GM19240 (cell line): Measurements from ENCODE around the gene NSUN5.
A peak's percentile ranks its signal among the peaks of the same experiment; 100 is the strongest.
"Not testable (repeated sequence)": the region's sequence is repeated elsewhere in the genome, so short reads cannot be mapped to it uniquely, and the experiment has no call there.

ENCODE experiments used
- DNase-seq: peaks from one replicate; pipeline ENCODE4 v3.0.0; 2011; ENCODE audit warnings: low spot score; ENCODE audit not compliant: insufficient read length

NSUN5 gene

DNA sequence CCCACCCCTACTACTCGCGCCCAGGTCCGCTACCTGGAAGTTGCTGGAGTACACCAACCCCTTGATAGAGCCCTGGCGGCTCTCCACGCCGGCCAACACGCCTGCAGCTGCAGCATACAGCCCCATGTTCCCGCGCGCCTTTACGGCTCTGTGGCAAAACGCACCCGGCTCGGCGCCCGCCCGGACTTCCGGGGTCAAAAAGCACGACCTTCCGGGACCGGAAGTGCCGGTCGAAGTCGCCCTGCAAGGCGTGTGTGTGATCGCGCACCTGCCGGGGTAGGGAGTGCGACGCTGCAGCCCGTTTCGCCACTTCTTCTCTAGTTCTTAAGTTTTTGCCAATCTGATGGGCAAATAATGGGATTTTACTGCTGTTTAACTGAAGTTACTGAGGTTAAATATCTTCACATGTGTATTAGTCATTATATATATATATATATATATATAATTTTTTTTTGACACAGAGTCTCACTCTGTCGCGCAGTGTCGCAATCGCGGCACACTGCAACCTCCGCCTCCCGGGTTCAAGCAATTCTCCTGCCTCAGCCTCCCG, at the start of gene NSUN5:
Gene NSUN5, minus strand, starts transcription at position 162 of the 550 bp plus-strand sequence. Its CDS starts 36 bp downstream, at position 126.
- peak; percentile 97 for DNase-seq

DNA sequence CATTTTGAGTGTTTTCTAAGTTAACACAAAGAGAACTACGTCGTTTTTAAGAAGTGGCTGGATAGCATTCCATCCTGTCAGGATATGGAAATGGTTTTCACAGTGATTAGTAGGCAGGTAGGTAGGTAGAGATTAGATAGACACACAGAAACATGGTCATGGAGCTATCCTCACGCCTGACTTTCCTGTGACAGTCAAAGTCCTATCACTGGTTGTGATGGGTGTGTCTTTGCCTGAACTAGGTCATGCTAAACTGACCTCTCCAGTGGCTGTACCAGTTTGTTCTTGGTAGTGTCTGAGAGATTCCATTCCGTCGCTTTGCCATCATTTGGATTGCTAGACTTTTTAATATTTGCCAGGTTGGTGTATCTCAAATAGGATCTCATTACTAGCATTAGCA, 47.5 kb upstream of the NSUN5 start:
- DNase-seq, result no peak

DNA sequence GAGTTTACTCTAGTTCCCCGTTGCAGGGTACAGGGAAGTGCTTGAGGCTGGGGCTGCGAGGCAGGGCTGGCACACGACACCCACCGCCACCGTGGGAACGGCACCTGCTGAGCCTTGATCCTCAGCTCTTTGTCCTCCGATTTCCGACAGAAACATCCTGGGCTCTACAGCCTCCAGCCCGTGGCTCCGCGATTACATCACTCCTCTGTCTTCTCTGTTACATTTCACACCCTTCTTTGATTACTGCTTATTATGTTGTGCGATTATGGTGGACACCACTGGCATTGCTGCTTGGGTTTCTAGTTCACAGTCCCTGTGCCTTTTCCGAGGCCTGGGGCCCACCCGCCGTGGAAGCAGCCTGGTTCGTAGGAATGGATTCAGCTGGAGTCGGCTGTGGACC, 46.2 kb upstream of the NSUN5 start:
- DNase-seq, result no peak

DNA sequence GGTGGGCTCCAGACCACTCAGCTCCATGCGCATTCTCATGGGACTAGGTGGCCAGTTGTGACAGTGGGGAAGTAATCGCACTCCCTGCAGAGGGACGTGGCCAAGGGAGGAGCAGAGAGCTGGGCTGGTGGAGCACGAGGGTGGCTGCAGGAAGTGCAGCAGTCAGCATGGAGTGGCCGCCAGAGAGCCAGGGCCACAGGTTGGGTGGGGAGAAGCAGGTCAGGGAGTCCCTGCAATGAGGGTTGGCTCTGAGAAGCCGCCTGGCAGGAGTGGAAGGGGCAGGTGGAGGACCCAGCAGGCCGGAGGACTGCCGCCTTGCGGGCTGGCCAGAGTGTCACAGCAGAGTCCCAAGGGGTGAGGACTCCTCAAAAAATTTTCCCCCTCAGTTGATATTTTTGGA, 45.6 kb upstream of the NSUN5 start:
- DNase-seq, result no peak

DNA sequence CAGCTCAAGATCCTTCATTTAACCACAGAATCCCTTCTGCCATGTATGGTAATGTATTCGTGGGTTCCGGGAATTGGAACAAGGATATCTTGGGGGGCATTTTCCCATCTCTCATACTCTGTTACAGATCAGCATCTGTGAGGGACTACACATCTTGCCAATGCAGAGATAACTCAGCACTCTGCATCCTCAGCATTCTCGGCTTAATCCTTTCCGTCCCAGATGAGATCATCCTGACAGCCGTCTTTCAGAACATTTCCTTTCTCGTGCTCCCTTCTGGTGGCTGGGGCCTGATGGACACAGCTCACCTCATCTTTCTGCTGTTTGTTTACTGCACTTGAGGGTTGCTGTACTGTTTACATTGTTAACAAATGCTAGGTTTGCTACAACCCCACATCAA, 44.6 kb upstream of the NSUN5 start:
- DNase-seq, result no peak

DNA sequence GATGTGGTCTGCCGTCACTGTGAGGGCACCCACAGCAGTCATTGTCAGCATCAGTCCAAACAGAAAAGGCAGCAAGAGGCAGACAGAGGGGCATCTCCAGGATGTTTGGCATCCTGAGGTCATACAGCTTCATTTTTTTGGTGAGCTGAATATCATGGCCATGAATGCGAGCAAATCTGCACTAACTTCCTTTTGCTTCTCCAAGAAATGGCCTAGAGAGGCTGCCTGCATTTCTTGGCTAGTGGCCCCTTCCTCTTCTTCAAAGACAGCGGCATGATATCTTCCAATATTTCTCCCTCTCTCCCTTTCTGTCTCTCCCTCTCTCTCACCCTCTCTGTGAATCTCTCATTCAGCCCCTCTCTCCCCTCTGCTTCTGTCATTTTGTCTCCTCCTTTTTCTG, 44.2 kb upstream of the NSUN5 start:
- no peak for DNase-seq

DNA sequence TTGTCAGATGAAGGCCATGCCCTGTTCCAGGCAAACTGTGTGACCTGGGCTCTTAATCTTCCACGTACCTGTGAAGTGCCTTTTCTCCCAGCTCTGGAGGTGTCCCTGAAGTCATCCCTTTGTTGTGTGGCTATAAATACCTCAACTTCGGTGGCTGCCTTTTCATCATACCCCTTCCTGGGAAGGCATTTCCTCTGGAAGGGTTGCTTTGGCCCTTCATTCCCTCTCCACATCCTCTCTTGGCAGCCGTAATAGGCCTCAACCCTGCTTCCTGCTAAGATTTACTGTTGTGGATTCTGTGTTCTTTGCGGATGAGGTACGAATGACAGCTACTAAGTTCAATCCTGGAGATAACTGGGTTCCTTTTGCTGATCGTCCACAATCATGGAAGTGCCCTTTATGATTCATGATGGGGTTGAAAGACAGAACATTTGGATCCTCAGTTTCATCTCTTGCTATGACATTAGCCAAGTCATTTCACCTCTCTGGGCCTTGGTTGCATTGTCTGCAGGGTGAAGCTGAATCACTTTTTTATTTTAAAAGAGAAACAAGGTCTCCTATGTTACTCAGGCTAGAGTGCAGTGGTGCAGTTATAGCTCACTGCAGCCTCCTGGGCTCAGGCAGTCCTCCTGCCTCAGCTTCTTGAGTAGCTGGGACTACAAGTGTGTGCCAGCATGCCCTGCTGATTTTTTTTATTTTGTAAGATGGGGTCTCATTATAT, 43.0 kb upstream of the NSUN5 start:
- DNase-seq, result no peak

DNA sequence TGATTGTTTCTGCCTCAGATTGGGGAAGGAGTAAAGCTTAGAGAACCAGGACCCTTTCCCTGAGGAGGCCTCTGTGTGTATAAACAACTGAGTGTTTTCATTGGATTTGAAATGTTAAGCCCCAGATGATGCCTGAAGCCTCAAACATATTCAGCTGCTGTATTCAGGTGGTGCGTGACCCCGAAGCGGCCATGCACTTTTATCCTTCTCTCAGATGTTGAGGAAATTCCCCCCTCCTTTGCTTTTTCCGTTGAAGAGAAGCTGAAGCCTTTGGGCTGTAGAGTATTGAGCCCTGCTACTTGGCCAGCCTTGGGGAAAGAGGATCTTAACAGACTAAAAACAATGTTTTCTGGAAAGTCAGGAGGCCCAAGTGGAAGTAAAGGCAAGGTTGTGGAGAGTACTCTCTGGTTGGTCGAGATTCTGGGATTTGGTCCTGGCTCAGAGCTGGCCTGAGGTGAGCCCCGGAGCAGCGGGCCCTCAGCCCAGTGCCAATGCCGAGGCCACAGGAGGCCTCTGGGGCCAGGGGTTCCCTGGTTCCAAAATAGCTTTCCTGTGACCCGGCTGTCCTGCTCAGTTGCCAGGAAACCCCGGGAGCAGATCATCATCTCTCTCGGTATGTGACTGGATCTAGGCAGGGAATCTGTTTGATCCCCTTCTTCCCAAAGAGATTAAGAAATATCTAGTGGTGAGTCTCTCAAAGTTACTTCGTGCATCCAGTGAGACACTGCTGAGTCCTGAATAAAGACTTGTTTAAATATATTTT, 41.9 kb upstream of the NSUN5 start:
- no peak for DNase-seq

DNA sequence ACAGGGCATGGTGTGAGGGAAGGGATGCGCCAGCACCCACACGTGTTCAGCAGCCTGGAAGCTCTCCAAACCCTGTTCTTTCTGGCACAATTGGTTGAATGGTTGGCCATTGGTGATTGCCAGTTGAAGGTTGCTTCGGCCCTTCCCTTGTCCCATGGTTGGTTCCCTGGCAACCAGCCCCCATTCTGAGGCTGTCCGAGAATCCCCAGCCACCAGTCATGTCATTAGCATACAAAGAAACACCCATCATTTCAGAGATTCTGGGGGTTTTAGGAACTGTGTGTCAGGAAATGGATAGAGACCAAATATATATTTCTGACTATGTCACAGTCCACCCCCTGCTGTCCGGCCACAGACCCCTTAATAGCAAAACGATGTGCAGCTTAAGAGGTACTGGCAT, 41.1 kb upstream of the NSUN5 start:
- no peak for DNase-seq

DNA sequence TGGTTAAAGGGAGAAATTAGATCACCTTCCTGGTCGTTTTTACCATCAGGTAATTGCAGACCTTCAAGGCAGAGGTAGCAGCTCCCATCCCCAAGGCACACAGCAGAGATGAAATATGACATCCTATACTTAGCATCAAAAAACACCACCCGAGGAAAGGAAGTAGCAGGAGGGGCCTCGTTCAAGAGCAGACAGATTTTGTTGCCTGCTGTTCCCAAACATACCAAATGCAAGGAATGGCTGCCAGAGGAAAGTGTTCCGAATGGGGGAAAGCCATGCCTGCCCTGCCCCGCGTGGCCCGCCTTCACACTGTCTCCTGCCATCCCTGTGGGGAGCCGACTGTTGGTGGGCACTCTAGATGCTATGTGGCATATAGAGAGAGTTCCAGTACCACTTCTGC, 37.3 kb upstream of the NSUN5 start:
- DNase-seq, result no peak

DNA sequence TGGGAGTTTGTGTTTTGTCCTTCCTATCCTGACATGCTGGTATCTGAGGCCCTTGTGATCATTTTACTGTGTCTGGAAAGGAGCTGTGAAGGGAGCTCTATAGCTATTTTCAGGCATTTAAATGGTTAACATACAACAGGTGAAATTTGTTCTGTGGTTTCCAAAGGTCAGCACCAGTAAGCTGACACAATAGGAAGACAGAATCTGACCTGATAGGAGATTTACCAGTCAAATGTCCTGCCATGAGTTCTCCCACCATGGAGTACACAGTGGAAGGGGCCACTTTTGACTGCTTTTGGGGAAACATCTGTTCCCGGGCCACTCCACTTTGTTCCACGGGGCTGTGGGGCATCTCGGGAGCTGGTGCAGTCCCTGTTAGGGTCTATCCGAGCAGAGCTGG, 36.9 kb upstream of the NSUN5 start:
- no peak for DNase-seq

DNA sequence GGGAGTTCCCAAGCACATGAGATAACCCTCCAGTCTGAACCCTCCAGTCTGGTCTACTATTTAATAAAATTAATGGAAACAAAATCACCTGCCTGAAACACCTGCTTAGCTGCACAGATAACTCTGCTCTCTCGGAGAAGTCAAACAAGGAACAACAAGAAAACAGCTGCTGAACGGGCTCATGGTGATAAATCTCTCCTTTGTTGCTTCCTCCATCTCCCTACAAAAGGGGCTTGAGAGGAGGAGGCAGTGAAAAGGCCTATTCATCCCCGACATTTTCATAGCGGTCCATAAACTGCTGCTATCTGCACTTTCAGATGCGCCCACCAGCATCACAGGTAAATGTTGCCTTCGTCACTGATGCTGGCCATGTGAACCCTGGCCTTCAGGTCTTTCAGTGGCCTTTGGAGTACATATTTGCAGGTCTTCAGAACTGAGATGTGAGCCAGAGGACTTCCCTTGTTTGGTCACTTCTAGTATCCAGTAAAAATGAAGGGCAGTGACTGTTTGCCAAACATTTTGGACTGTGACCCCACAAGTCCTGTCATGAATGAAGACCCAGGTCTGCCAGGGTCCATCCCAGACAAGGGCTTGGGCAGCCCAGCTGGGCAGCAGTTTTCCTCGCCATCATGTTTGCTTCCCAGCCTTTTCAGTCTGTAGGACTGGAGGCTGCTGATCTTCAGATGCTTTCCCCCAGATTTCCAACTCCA, 35.2 kb upstream of the NSUN5 start:
- no peak for DNase-seq

DNA sequence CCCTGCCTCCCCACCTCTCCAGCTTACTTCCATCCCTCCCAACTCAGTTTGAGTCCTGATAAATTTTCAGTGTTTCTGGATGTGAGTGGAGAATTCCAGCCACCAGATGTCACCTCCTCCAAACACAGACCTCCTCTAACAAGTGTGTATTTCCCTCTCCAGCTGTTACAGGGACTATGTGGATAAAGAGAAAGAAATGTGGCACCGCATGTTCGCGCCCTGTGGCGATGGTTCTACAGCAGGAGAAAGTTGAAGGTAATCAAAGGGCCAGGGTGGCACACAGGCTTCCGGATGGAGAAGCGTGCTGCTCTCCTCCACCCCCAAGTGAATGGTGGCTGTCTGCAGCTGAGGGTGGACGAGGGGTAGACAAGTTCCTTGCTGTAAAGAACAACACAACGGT, 34.0 kb upstream of the NSUN5 start:
- no peak for DNase-seq

DNA sequence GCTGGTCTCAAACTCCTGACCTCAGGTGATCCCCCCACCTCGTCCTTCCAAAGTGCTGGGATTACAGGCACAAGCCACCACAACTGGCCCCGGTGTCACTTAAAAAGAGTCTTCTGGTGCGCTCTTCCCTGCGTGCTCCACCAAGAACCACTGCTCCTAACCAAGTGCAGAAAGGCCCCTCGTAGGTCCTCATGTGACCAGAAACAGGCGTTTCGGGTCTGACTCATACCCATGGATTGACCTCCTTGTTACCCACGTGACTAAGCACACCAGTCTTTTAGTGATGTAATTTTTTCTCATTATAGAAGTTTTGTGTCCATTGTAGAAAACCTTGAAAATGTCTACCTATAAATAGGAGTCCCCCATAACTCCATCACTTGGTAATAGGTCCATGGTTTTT, 33.3 kb upstream of the NSUN5 start:
- DNase-seq, result no peak

DNA sequence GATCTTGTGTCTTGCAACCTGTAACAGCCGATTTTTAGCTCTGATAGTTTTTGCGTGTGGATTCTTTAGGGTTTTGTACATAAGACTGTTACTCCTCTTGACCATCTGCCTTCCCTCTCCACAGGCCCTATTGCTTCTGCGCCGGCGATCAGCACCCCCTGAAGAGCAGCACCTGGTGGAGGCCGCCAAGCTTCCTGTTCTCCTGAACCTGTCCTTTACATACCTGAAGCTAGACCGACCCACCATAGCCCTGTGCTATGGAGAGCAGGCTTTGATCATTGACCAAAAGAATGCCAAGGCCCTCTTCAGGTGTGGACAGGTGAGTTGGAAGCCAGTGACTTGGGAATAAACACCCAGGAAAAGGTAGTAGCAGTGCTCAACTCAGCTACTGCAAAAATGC, 31.9 kb upstream of the NSUN5 start:
- no peak for DNase-seq

DNA sequence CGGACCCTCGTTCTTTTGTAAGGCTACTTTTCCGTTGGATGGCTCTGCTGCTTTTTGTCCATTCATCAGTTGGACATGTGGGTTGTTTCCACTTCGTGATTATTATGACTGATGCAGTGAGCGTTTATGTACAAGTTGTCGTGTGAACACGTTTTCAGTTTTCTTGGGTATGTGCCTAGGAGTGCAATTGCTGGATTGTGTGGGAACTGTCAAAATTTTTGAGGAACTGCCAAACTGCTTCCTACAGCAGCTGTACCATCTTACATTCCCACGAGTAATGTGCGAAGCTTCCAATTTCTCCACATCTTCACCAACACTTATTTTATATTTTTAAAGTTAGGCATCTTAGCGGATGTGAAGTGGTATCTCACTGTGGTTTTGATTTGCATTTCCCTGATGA, 29.7 kb upstream of the NSUN5 start:
- DNase-seq, result no peak

DNA sequence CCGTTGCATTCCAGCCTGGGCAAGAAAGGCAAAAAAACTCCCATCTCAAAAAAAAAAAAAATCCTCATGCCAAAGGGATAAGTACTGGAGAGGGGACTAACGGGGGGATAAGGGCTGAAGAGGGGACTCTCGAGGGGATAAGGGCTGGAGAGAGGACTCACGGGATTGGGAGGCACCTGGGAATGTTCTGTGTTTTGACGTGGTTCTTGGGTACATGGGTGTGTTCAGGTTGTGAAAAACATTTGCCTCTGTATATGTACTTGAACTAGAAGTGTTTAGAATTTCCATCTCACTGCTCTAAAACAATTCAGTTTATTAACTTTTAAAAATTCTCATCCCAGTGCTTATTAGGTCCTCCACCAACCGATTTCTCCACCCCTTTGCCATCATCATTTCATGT, 23.8 kb upstream of the NSUN5 start:
- DNase-seq, result no peak

DNA sequence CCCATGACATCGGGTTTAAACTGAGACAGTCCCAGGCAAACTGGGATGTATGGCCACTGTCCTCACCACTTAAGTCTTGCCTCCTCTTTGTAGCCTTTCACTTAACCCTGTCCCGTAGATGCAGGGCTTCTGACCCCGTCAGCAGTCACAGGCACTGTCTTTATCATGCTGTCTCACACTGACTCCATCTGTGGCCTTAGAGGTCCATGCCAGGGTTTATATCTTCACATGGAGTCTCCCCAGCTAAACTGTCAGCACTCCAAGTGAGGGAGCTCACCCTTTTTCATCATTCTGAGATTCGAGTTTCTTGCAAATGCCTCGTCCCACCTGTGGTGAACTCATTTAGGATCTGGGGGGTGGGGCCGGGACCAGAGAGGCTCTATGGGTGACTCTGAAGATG, 22.1 kb upstream of the NSUN5 start:
- no peak for DNase-seq

DNA sequence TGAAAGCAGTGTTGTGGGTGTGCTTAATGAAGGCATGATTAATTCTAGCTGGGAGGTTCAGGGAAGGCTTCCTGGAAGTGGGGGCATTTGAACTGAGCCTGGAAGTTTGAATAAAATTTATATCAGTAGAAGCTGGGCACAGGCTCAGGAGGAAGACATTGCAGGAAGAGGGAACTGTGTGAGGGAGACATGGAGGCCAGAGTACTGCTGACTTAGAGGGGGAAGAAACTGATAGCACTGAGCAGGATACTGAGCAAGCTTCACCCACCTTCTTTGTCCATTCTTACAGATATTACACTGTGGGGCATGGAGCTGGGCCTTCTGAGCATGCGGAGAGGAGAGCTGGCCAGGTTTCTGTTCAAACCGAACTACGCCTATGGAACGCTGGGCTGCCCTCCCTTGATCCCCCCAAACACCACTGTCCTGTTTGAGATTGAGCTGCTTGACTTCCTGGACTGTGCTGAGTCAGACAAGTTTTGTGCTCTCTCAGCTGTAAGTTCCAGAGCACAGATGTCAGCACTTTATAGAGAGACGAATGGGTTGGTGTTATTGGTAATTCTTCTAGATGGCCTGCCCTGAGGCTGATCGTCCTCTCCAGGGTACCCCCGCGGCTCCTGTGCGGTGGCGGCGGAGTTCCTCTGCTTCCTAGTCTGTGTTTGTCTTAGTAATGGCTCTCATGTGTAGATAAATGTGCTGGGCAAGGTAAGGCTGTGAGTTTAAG, 21.4 kb upstream of the NSUN5 start:
- DNase-seq, result no peak

DNA sequence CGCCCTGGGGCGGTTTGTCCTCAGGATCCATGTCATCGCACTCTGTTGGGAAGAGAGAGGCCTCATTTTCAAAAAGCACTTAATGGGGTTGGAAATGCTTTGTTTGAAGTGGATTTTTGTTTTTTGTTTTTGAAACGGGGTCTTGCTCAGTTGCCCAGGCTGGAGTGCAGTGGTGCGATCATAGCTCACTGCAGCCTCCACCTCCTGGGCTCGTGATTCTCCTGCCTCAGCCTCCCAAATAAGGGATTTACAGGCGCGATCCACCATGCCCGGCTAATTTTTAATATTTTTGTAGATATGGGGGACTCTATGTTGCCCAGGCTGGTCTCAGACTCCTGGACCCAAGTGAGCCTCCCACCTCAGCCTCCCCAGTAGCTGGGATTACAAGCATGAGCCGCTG, 20.1 kb upstream of the NSUN5 start:
- DNase-seq, result no peak

DNA sequence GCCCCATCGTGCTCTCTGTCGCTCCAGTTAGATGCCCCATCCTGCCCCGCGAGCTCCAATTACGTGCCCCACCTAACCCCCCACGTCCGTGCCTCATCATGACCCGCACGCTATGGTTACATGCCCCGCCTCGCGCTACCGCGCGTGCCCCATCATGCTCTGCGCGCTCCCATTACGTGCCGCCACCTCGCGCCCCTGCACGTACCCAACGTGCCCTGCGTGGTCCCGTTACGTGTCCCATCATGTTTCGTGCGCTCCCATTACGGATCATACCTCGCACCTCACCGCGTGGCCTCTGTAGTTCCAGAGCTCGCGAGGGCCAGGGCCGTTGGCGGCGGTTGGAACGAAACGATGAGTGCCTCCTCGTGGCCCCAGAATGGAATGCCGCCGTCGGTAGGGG, 19.3 kb upstream of the NSUN5 start, which contains the start of the genes FKBP6 and TRIM50:
Gene FKBP6, plus strand, starts transcription at position 240 of the 400 bp plus-strand sequence. CDS start 268 bp downstream, outside the sequence.
Gene TRIM50, minus strand, starts transcription at position 161 of the 400 bp plus-strand sequence. CDS start 3,295 bp downstream, outside the sequence.
- DNase-seq, result not testable (repeated sequence)
